A673 (cell line): Measurements from ENCODE around the gene SPIRE2. TPM values are rescaled to one million over a fixed set of nuclear protein-coding genes. Genes with fewer than 3 reads are reported as not detected.

Experiments
- BruUV-seq: library from RNA; stranded (reverse); fragments of 400-500 nt; replicated peaks from 2 replicates; lab custom pipeline; 2021; lab: Mats Ljungman, UMichigan
- CTCF ChIA-PET: fragments of 300-600 bp; sonication (Branson Sonifier 250); formaldehyde crosslinking; loops from one replicate; lab custom pipeline; 2022; ENCODE audit warnings: antibody characterized with exemption; lab: Charles Lee
- POLR2A ChIA-PET: fragments of 300-600 bp; sonication (Branson Sonifier 250); formaldehyde crosslinking; loops from one replicate; lab custom pipeline; 2022; ENCODE audit warnings: antibody characterized with exemption; ENCODE audit not compliant: low non-redundant PET; lab: Charles Lee
- DNase-seq: peaks from one replicate; pipeline ENCODE4 v3.0.0-alpha.2; 2015; ENCODE audit warnings: low spot score
- H3K27ac ChIP-seq: fragments of 200-600 bp; sonication (generic); 2 replicates; pipeline ENCODE4 v1.5.1; 2016; ENCODE audit warnings: mixed run types, low read depth, mild to moderate bottlenecking, mixed read lengths, antibody characterized with exemption, low read length; ENCODE audit not compliant: poor library complexity, severe bottlenecking
- H3K27me3 ChIP-seq: fragments of 200-600 bp; sonication (generic); replicated peaks from 2 replicates; pipeline ENCODE4 v1.6.1; 2017; ENCODE audit warnings: mixed run types, low read depth, mild to moderate bottlenecking, mixed read lengths, antibody characterized with exemption, low read length; ENCODE audit not compliant: insufficient read depth, poor library complexity
- H3K36me3 ChIP-seq: fragments of 200-600 bp; sonication (generic); 2 replicates; pipeline ENCODE4 v1.6.1; 2016; ENCODE audit warnings: mixed run types, mild to moderate bottlenecking, mixed read lengths, antibody characterized with exemption, low read length; ENCODE audit not compliant: insufficient read depth, poor library complexity, severe bottlenecking
- H3K4me1 ChIP-seq: fragments of 200-600 bp; sonication (generic); 2 replicates; pipeline ENCODE4 v1.6.1; 2017; ENCODE audit warnings: mixed run types, mild to moderate bottlenecking, mixed read lengths, antibody characterized with exemption, low read length; ENCODE audit not compliant: insufficient read depth, poor library complexity, severe bottlenecking
- H3K4me3 ChIP-seq: fragments of 200-600 bp; sonication (generic); 2 replicates; pipeline ENCODE4 v1.5.1; 2016; ENCODE audit warnings: low read depth, mixed run types, mild to moderate bottlenecking, mixed read lengths, low read length; ENCODE audit not compliant: poor library complexity, severe bottlenecking
- H3K9me3 ChIP-seq: fragments of 200-600 bp; sonication (generic); 2 replicates; pipeline ENCODE4 v1.6.1; 2016; ENCODE audit warnings: mixed run types, low read depth, mild to moderate bottlenecking, mixed read lengths, antibody characterized with exemption, low read length; ENCODE audit not compliant: poor library complexity, severe bottlenecking
- EZH2 ChIP-seq: fragments of 200-600 bp; sonication (generic); IDR thresholded peaks from 2 replicates; pipeline ENCODE4 v1.6.1; 2017; ENCODE audit warnings: borderline replicate concordance, low read depth, mild to moderate bottlenecking, mixed read lengths, antibody characterized with exemption, low read length; ENCODE audit not compliant: poor library complexity, severe bottlenecking
- intact Hi-C: fragments of 100-400 bp; cut with micrococcal nuclease; formaldehyde crosslinking; loops from one replicate; pipeline ENCODE4 v1.10.0; 2022; ENCODE audit not compliant: unreplicated experiment
- total RNA-seq: library from RNA; stranded (reverse); gene quantifications from 2 replicates; pipeline ENCODE4 v1.2.3, GENCODE V29; 2021
- TF ChIP-seq, protein P1 (sequence below): fragments of 300-800, 200-600 bp; sonication (generic); conservative IDR thresholded peaks from 2 replicates; pipeline ENCODE4 v1.5.1; 2017; ENCODE audit warnings: low read depth, mild to moderate bottlenecking, antibody characterized with exemption, low read length, moderate library complexity, mixed read lengths

The SPIRE2 gene
- total RNA-seq, 1 experiment from 2014 or later, result 18.9 TPM

DNA sequence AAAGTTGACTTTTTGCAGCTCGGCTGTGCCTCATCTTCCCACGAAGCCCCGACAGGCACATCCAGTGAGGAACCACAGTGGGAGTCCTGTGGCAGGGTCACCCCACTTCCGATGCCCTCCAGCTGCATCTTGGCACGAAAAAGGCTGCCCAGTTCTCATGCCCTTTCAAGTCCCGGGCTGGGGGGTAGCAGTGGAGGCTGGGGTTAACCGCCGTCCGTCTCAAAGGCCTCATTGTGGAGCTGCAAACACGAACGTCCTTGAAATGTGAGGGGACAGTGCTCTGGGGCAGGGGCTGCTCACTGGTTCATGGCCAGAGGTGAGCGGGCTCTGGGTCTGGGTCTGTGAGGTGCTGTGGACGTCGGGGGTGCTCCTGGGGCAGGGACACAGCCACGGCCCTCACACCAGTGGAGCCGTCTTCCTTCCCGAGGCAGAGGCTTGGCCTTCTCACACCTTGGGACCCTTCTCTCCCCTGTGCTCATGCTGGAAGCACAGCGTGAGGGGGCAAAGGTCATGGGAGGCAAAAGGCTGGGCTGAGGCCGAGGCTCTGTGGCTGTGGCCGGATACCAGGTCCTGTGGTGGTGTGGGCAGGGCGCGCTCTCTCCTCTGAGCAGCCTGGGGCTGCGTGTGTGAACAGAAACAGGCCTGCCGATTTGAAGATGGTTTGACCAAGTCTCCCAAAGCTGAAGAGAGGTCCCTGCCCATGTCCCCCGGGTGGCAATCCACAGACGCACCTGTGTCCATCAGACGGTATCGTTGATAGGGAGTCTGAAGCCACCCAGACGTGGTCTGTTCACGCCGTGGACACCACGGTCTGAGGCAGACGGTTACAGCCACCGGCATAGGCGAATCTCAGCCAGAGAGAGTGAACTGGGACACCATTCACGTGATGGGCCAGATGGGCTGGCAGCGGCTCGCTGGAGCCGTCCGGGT is 87.3 kb downstream of the SPIRE2 start:
- TF ChIP-seq EZH2, result no peak
- TF ChIP-seq, protein P1, sequence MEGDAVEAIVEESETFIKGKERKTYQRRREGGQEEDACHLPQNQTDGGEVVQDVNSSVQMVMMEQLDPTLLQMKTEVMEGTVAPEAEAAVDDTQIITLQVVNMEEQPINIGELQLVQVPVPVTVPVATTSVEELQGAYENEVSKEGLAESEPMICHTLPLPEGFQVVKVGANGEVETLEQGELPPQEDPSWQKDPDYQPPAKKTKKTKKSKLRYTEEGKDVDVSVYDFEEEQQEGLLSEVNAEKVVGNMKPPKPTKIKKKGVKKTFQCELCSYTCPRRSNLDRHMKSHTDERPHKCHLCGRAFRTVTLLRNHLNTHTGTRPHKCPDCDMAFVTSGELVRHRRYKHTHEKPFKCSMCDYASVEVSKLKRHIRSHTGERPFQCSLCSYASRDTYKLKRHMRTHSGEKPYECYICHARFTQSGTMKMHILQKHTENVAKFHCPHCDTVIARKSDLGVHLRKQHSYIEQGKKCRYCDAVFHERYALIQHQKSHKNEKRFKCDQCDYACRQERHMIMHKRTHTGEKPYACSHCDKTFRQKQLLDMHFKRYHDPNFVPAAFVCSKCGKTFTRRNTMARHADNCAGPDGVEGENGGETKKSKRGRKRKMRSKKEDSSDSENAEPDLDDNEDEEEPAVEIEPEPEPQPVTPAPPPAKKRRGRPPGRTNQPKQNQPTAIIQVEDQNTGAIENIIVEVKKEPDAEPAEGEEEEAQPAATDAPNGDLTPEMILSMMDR, result no peak
- H3K4me1 ChIP-seq, result peaks cover 21% of the 10 kb centered on the region
- DNase-seq, result no peak
- H3K9me3 ChIP-seq, result no peaks in the 10 kb centered on the region
- CTCF ChIA-PET, result no interaction called here
- H3K27ac ChIP-seq, result no peak overlapping the region
- no TSS peak for BruUV-seq
- intact Hi-C loops, result loop anchor here (10.0 kb wide), 1 partner anchor 211 kb away; the partner anchor contains the start of gene SPATA2L
- no peaks in the 10 kb centered on the region for H3K27me3 ChIP-seq
- POLR2A ChIA-PET, result no interaction called here
- H3K4me3 ChIP-seq, result no peak overlapping the region
- H3K36me3 ChIP-seq, result peaks cover 14% of the 10 kb centered on the region

DNA sequence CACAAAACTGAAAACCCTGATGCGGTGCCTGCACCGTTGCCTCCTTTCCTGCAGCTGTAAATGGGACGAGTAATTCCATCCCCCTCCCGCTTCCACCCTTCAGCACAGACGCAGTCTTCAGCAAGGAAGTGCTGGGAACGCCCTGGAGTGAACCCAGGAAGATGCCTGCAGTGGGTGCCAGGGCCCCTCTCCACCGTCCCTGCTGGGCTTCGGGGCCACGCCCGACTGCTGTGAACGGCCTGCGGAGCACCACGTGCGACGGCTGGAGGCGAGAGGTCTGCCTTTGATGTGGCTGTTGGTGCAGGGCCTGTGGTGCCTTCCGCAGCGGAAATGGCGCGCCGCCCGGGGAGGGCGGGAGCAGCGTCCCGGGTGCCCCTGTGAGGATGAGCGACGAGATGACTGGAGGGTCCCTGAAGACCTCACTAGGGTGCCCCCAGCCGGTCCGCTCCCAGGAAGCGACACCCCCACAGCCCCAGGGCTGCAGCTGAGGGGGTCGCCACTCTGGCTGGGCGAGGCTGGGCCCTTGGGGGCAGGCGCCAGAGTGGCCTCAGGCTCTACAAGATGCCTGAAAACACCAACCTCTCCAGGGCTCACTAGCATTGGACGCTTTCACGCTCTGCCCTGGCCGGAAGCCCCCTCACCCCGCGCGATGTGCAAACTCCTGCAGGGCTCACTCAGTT is 89.6 kb downstream of the SPIRE2 start:
- peak overlapping the region; percentile 68 for H3K27ac ChIP-seq
- ChIA-PET CTCF (interaction anchor here (1.1 kb wide), 1 partner anchor 8 kb away, joined by 4 read pairs; no protein-coding TSS in a partner anchor), POLR2A (interaction anchor here (0.6 kb wide), 1 partner anchor 44 kb away, joined by 5 read pairs; no protein-coding TSS in a partner anchor)

More for the DNA sequence above, 89.6 kb downstream of the SPIRE2 start:
- Histone ChIP-seq H3K9me3 (no peaks in the 10 kb centered on the region), H3K36me3 (no peaks in the 10 kb centered on the region), H3K4me1 (peaks cover 33% of the 10 kb centered on the region), H3K27me3 (no peaks in the 10 kb centered on the region), H3K4me3 (peak overlapping the region; percentile 37)
- BruUV-seq, result no TSS peak
- DNase-seq, result peak; percentile 93
- intact Hi-C loops, result loop anchor here (10.0 kb wide), 1 partner anchor 213 kb away; the partner anchor contains the start of gene SPATA2L
- no peak for TF ChIP-seq EZH2
- TF ChIP-seq, protein P1, result no peak
